ENCODE results near the gene C3orf20.

C3orf20 gene

GRCh38 chr3:14678015-14678503, 3.1 kb downstream of the C3orf20 start:
- Histone ChIP-seq H3K79me2 (ENCODE audit: control insufficient read depth, insufficient read depth, low read length, unreplicated experiment) (no peaks in the 10 kb centered on the region), H3K36me3 (ENCODE audit: insufficient read depth, low read length) (peaks cover 5% of the 10 kb centered on the region; the same call in 1 of the 2 replicates), H3K4me1 (ENCODE audit: control insufficient read depth, insufficient read depth, low read length, unreplicated experiment) (no peaks in the 10 kb centered on the region), H3K27me3 (ENCODE audit: insufficient read depth, low read length) (no peaks in the 10 kb centered on the region), H2AFZ (ENCODE audit: low read length, unreplicated experiment) (no peak overlapping the region), H3K27ac (ENCODE audit: low read depth, low read length) (no peak overlapping the region), H3K4me3 (ENCODE audit: low read depth, low read length) (no peak overlapping the region)

- Histone ChIP-seq H3K79me2 (ENCODE audit: control insufficient read depth, insufficient read depth, low read length, unreplicated experiment) (no peaks in the 10 kb centered on the region), H3K27me3 (ENCODE audit: insufficient read depth, low read length) (no peaks in the 10 kb centered on the region), H3K4me1 (ENCODE audit: control insufficient read depth, insufficient read depth, low read length, unreplicated experiment) (no peaks in the 10 kb centered on the region)
Observed at GRCh38 chr3:14680115-14680514, 5.2 kb downstream of the C3orf20 start.

GRCh38 chr3:14680716-14681115, 5.8 kb downstream of the C3orf20 start:
- no peaks in the 10 kb centered on the region for H3K4me1 ChIP-seq (ENCODE audit: control insufficient read depth, insufficient read depth, low read length, unreplicated experiment)
- no peak overlapping the region for H2AFZ ChIP-seq (ENCODE audit: low read length, unreplicated experiment)
- H3K79me2 ChIP-seq (ENCODE audit: control insufficient read depth, insufficient read depth, low read length, unreplicated experiment), result no peaks in the 10 kb centered on the region
- H3K36me3 ChIP-seq (ENCODE audit: insufficient read depth, low read length), result 0 out of 2 replicates have a peak, but pooled peaks cover 2% of the 10 kb centered on the region
- no peak overlapping the region for H3K4me3 ChIP-seq (ENCODE audit: low read depth, low read length)
- H3K27me3 ChIP-seq (ENCODE audit: insufficient read depth, low read length), result no peaks in the 10 kb centered on the region
- H3K27ac ChIP-seq (ENCODE audit: low read depth, low read length), result no peak overlapping the region

More at GRCh38 chr3:14680115-14680514, 5.2 kb downstream of the C3orf20 start:
- no peak overlapping the region for H2AFZ ChIP-seq (ENCODE audit: low read length, unreplicated experiment)
- no peak overlapping the region for H3K4me3 ChIP-seq (ENCODE audit: low read depth, low read length)
- H3K36me3 ChIP-seq (ENCODE audit: insufficient read depth, low read length), result 0 out of 2 replicates have a peak, but pooled peaks cover 2% of the 10 kb centered on the region
- no peak overlapping the region for H3K27ac ChIP-seq (ENCODE audit: low read depth, low read length)

DNA sequence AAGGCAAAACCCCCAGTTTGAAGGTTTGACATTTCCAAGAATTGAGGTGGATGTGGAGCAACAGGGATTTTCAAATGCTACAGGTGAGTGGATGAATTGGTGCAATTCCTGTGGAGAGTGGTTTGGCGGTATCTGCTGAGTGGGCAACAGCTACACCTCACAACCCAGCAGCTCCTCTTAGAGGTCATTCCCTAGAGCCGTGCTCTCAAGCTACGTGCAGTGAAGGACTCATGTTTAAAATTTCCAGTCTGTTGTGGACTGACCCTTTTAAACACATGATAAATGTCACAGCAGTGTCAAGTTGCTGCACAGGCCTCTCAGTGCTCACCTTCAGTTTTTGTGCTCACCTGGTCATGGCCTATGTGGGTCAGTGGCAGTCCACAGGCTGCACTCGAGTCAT, 9.5 kb downstream of the C3orf20 start:
- Histone ChIP-seq H3K36me3 (ENCODE audit: insufficient read depth, low read length) (0 out of 2 replicates have a peak, but pooled peaks cover 2% of the 10 kb centered on the region), H3K4me1 (ENCODE audit: control insufficient read depth, insufficient read depth, low read length, unreplicated experiment) (no peaks in the 10 kb centered on the region), H3K27ac (ENCODE audit: low read depth, low read length) (no peak overlapping the region), H2AFZ (ENCODE audit: low read length, unreplicated experiment) (no peak overlapping the region), H3K27me3 (ENCODE audit: insufficient read depth, low read length) (no peaks in the 10 kb centered on the region), H3K4me3 (ENCODE audit: low read depth, low read length) (no peak overlapping the region), H3K79me2 (ENCODE audit: control insufficient read depth, insufficient read depth, low read length, unreplicated experiment) (no peaks in the 10 kb centered on the region)

- no peak overlapping the region for H3K4me3 ChIP-seq (ENCODE audit: low read depth, low read length)
- H3K27ac ChIP-seq (ENCODE audit: low read depth, low read length), result no peak overlapping the region
- no peaks in the 10 kb centered on the region for H3K27me3 ChIP-seq (ENCODE audit: insufficient read depth, low read length)
- H2AFZ ChIP-seq (ENCODE audit: low read length, unreplicated experiment), result no peak overlapping the region
- 0 out of 2 replicates have a peak, but pooled peaks cover under 1% of the 10 kb centered on the region for H3K36me3 ChIP-seq (ENCODE audit: insufficient read depth, low read length)
- H3K79me2 ChIP-seq (ENCODE audit: control insufficient read depth, insufficient read depth, low read length, unreplicated experiment), result no peaks in the 10 kb centered on the region
- no peaks in the 10 kb centered on the region for H3K4me1 ChIP-seq (ENCODE audit: control insufficient read depth, insufficient read depth, low read length, unreplicated experiment)
Observed at GRCh38 chr3:14685179-14685578, 10.2 kb downstream of the C3orf20 start.

DNA sequence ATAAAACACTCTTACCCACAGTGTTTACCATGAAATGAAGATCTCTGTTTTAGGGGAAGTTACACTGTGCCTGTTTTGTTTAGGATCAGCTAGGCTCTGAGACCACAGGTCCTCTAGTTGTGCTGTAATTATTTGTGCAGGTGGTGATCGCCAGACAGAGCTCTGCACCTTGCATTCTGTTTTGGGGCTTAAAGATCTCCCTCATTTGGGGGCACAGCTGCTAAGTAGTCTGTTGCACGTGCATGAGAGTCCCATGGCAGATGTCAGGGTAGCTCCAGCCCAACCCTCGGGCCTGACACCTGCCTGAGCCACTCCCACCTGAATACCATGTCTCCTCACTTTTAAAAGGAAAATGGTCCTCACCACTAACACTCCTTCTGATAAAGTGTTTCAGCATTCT, 12.4 kb downstream of the C3orf20 start:
- Histone ChIP-seq H3K4me3 (ENCODE audit: low read depth, low read length) (no peak overlapping the region), H3K27me3 (ENCODE audit: insufficient read depth, low read length) (no peaks in the 10 kb centered on the region; the same call in 1 of the 2 replicates), H3K27ac (ENCODE audit: low read depth, low read length) (no peak overlapping the region), H3K36me3 (ENCODE audit: insufficient read depth, low read length) (no peaks in the 10 kb centered on the region), H3K4me1 (ENCODE audit: control insufficient read depth, insufficient read depth, low read length, unreplicated experiment) (no peaks in the 10 kb centered on the region), H3K79me2 (ENCODE audit: control insufficient read depth, insufficient read depth, low read length, unreplicated experiment) (no peaks in the 10 kb centered on the region), H2AFZ (ENCODE audit: low read length, unreplicated experiment) (no peak overlapping the region)

- H2AFZ ChIP-seq (ENCODE audit: low read length, unreplicated experiment), result no peak overlapping the region
- no peaks in the 10 kb centered on the region for H3K79me2 ChIP-seq (ENCODE audit: control insufficient read depth, insufficient read depth, low read length, unreplicated experiment)
- H3K36me3 ChIP-seq (ENCODE audit: insufficient read depth, low read length), result no peaks in the 10 kb centered on the region
- H3K27ac ChIP-seq (ENCODE audit: low read depth, low read length), result no peak overlapping the region
- H3K27me3 ChIP-seq (ENCODE audit: insufficient read depth, low read length), result no peaks in the 10 kb centered on the region; the same call in 1 of the 2 replicates
- no peak overlapping the region for H3K4me3 ChIP-seq (ENCODE audit: low read depth, low read length)
- no peaks in the 10 kb centered on the region for H3K4me1 ChIP-seq (ENCODE audit: control insufficient read depth, insufficient read depth, low read length, unreplicated experiment)
Observed at GRCh38 chr3:14688525-14688924, 13.6 kb downstream of the C3orf20 start.

DNA sequence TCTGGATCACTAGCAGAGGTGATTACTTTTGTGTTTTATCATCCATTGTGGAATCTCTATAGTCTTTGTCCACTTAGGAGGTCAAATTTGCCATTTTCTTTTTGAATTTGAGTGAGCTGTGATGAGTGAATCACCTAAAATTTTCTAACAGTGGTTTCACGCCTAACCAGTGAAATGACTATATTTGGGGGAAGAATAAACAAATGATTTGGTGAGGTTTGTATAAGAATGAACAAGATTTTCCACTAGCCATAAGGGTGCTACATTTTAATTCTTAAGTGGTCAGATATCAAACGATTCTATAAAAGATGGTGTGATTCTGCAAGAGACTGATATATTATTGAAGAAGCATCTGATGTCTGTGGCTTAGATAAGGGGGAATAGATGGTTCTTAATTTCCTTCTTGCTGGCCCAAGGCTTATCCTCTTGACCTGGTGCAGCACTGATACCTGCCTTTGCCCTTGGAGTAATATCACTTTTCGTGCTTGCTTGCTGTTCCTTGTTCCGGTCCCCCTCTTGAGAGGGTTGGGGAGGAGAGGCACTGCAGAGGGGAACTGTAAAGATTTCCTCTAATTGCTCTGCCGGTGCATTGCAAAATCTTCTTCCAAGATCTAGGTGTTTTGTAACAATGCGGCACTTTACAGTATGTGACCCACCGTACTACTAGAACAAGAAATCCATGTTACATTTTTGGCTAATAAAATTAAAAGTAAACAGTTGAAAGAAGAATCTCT, 14.5 kb downstream of the C3orf20 start:
- Histone ChIP-seq H3K36me3 (ENCODE audit: insufficient read depth, low read length) (no peaks in the 10 kb centered on the region), H3K79me2 (ENCODE audit: control insufficient read depth, insufficient read depth, low read length, unreplicated experiment) (no peaks in the 10 kb centered on the region), H3K4me3 (ENCODE audit: low read depth, low read length) (no peak overlapping the region), H2AFZ (ENCODE audit: low read length, unreplicated experiment) (no peak overlapping the region), H3K4me1 (ENCODE audit: control insufficient read depth, insufficient read depth, low read length, unreplicated experiment) (no peaks in the 10 kb centered on the region), H3K27ac (ENCODE audit: low read depth, low read length) (no peak overlapping the region), H3K27me3 (ENCODE audit: insufficient read depth, low read length) (no peaks in the 10 kb centered on the region; the same call in 1 of the 2 replicates)

DNA sequence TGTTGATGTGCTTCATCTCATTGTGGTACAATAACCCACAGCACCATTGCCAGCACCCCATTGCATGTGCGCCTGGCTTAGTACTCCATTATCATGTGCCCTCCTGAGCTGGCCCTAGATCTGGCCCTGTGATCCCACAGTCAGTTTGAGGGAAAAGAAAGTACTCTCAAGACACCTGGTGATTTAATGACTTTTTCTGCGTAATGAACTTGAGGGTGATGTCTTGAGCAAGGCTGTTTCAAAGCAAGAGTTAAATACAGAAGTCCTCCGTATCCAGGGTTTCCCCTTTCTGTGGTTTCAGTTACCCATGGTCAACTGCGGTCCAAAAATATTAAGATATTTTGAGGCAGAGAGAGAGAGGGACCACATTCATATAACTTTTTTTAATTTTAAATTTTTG, 16.3 kb downstream of the C3orf20 start:
- Histone ChIP-seq H3K27ac (ENCODE audit: low read depth, low read length) (no peak overlapping the region), H3K79me2 (ENCODE audit: control insufficient read depth, insufficient read depth, low read length, unreplicated experiment) (no peaks in the 10 kb centered on the region), H3K4me3 (ENCODE audit: low read depth, low read length) (no peak overlapping the region)

DNA sequence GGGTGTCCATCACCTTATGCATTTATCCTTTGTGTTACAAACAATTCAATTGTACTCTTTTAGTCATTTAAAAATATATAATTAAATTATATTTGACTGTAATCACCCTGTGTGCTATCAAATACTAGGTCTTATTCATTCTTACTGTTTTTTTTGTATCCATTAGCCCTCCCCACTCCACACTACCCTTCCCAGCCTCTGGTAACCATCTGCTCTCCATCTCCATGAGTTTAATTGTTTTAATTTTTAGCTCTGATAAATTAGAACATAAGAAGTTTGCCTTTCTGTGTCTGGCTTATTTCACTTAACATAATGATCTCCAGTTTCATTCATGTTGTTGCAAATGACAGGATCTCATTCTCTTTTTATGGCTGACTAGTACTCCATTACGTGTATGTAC, 16.8 kb downstream of the C3orf20 start:
- no peak overlapping the region for H2AFZ ChIP-seq (ENCODE audit: low read length, unreplicated experiment)
- no peak overlapping the region for H3K27ac ChIP-seq (ENCODE audit: low read depth, low read length)
- no peaks in the 10 kb centered on the region for H3K79me2 ChIP-seq (ENCODE audit: control insufficient read depth, insufficient read depth, low read length, unreplicated experiment)
- H3K36me3 ChIP-seq (ENCODE audit: insufficient read depth, low read length), result no peaks in the 10 kb centered on the region
- no peaks in the 10 kb centered on the region for H3K4me1 ChIP-seq (ENCODE audit: control insufficient read depth, insufficient read depth, low read length, unreplicated experiment)
- no peaks in the 10 kb centered on the region; the same call in 1 of the 2 replicates for H3K27me3 ChIP-seq (ENCODE audit: insufficient read depth, low read length)
- H3K4me3 ChIP-seq (ENCODE audit: low read depth, low read length), result no peak overlapping the region

More for the DNA sequence above, 16.3 kb downstream of the C3orf20 start:
- no peak overlapping the region for H2AFZ ChIP-seq (ENCODE audit: low read length, unreplicated experiment)
- H3K36me3 ChIP-seq (ENCODE audit: insufficient read depth, low read length), result no peaks in the 10 kb centered on the region
- H3K4me1 ChIP-seq (ENCODE audit: control insufficient read depth, insufficient read depth, low read length, unreplicated experiment), result no peaks in the 10 kb centered on the region
- no peaks in the 10 kb centered on the region; the same call in 1 of the 2 replicates for H3K27me3 ChIP-seq (ENCODE audit: insufficient read depth, low read length)

All from ACC112 (cell line).